Activated B cell treated with CpG ODN at 0.5 μM for 24 hours (primary cell): ENCODE results near the gene SH3BP5. TPM values are rescaled to one million over a fixed set of nuclear protein-coding genes. Genes with fewer than 3 reads are reported as not detected.

Source experiments
- ATAC-seq: fragments of 200-7000 bp; cut with Tn5 transposase; one replicate; pipeline ENCODE4 v1.10.0; 2021; ENCODE audit warnings: low read depth, mild to moderate bottlenecking, moderate library complexity
- CTCF ChIA-PET: fragments of 350-600 bp; sonication (Branson Sonifier 250); formaldehyde crosslinking; loops from one replicate; lab custom pipeline; 2021; ENCODE audit warnings: antibody characterized with exemption; lab: Charles Lee
- POLR2A ChIA-PET: fragments of 350-600 bp; sonication (Branson Sonifier 250); formaldehyde crosslinking; loops from one replicate; lab custom pipeline; 2021; ENCODE audit warnings: antibody characterized with exemption; lab: Charles Lee
- DNase-seq: peaks from one replicate; pipeline ENCODE4 v3.0.0; 2022
- H3K27ac Mint-ChIP-seq: one replicate; pipeline ENCODE4 v1.8.0; 2020; ENCODE audit warnings: mixed read lengths
- H3K27me3 Mint-ChIP-seq: one replicate; pipeline ENCODE4 v1.8.0; 2021; ENCODE audit warnings: mixed read lengths
- H3K36me3 Mint-ChIP-seq: one replicate; pipeline ENCODE4 v1.8.0; 2021; ENCODE audit warnings: low read depth, mixed read lengths
- H3K4me1 Mint-ChIP-seq: one replicate; pipeline ENCODE4 v1.8.0; 2021; ENCODE audit warnings: mixed read lengths
- H3K4me3 Mint-ChIP-seq: one replicate; pipeline ENCODE4 v1.8.0; 2020; ENCODE audit warnings: mild to moderate bottlenecking, mixed read lengths
- H3K9me3 Mint-ChIP-seq: one replicate; pipeline ENCODE4 v1.8.0; 2020; ENCODE audit warnings: mixed read lengths
- CTCF ChIP-seq: fragments of 200-600 bp; IDR thresholded peaks from one replicate; pipeline ENCODE4 v1.8.0; 2022; ENCODE audit warnings: antibody characterized with exemption, mild to moderate bottlenecking
- intact Hi-C: fragments of 100-400 bp; cut with micrococcal nuclease; formaldehyde crosslinking; loops from one replicate; pipeline ENCODE4 v1.15.1; 2024
- total RNA-seq: library from RNA; stranded (reverse); gene quantifications from 2 replicates; pipeline ENCODE4 v1.2.3, GENCODE V29; 2022

The SH3BP5 gene
- total RNA-seq, 1 donor from 2014 or later, result 66.0 TPM

- TF ChIP-seq CTCF, result no peak
- DNase-seq (no peak), ATAC-seq (peak; percentile 33)
- ChIA-PET CTCF (interaction anchor here (0.8 to 1.6 kb wide), 4 partner anchors 12 to 125 kb away, joined by 3 to 5 read pairs (median 4); no protein-coding TSS in a partner anchor), POLR2A (interaction anchor here (0.6 to 2.3 kb wide), 8 partner anchors 9 to 82 kb away, joined by 3 to 11 read pairs (median 4); partner anchors contain the start of gene SH3BP5)
- H3K27me3 Mint-ChIP-seq, result no peaks in the 10 kb centered on the region
- intact Hi-C loops, result no loop called here
- H3K27ac Mint-ChIP-seq, result peak overlapping the region; percentile 42
- peaks cover 96% of the 10 kb centered on the region for H3K4me1 Mint-ChIP-seq
- peaks cover 28% of the 10 kb centered on the region for H3K36me3 Mint-ChIP-seq
- no peaks in the 10 kb centered on the region for H3K9me3 Mint-ChIP-seq
- peak overlapping the region; percentile 44 for H3K4me3 Mint-ChIP-seq
Observed at GRCh38 chr3:15279671-15280402, 52.5 kb downstream of the SH3BP5 start.

- no peaks in the 10 kb centered on the region for H3K27me3 Mint-ChIP-seq
- H3K27ac Mint-ChIP-seq, result peak overlapping the region; percentile 59
- no peak for DNase-seq
- H3K4me1 Mint-ChIP-seq, result peaks cover 96% of the 10 kb centered on the region
- H3K36me3 Mint-ChIP-seq, result peaks cover 31% of the 10 kb centered on the region
- POLR2A ChIA-PET, result interaction anchor here (0.9 to 2.3 kb wide), 5 partner anchors 9 to 82 kb away, joined by 4 to 11 read pairs (median 7); no protein-coding TSS in a partner anchor
- no peaks in the 10 kb centered on the region for H3K9me3 Mint-ChIP-seq
- CTCF ChIA-PET, result interaction anchor here (1.6 kb wide), 2 partner anchors 22 to 126 kb away, joined by 4 to 5 read pairs; no protein-coding TSS in a partner anchor
- ATAC-seq, result no peak
- peak overlapping the region; percentile 28 for H3K4me3 Mint-ChIP-seq
- intact Hi-C loops, result no loop called here
- no peak for TF ChIP-seq CTCF
Observed at GRCh38 chr3:15279205-15279604, 53.2 kb downstream of the SH3BP5 start.

- no peak overlapping the region for H3K27ac Mint-ChIP-seq
- intact Hi-C loops, result no loop called here
- TF ChIP-seq CTCF, result no peak
- CTCF ChIA-PET, result interaction anchor here (1.1 to 1.7 kb wide), 4 partner anchors 10 to 106 kb away, joined by 3 to 10 read pairs (median 4); no protein-coding TSS in a partner anchor
- ATAC-seq (no peak), DNase-seq (no peak)
- H3K27me3 Mint-ChIP-seq, result no peaks in the 10 kb centered on the region
- H3K36me3 Mint-ChIP-seq, result peaks cover 26% of the 10 kb centered on the region
- peaks cover 96% of the 10 kb centered on the region for H3K4me1 Mint-ChIP-seq
- POLR2A ChIA-PET, result interaction anchor here (0.7 to 1.6 kb wide), 2 partner anchors 16 to 40 kb away, joined by 3 to 6 read pairs; no protein-coding TSS in a partner anchor
- H3K4me3 Mint-ChIP-seq, result no peak overlapping the region
- H3K9me3 Mint-ChIP-seq, result no peaks in the 10 kb centered on the region
Observed at GRCh38 chr3:15277861-15278500, 54.4 kb downstream of the SH3BP5 start.

GRCh38 chr3:15276028-15276724 lies 56.2 kb downstream of the SH3BP5 start:
- Mint-ChIP-seq H3K27ac (peak overlapping the region; percentile 73), H3K4me3 (no peak overlapping the region), H3K36me3 (peaks cover 17% of the 10 kb centered on the region), H3K27me3 (no peaks in the 10 kb centered on the region), H3K4me1 (peaks cover 96% of the 10 kb centered on the region), H3K9me3 (no peaks in the 10 kb centered on the region)
- DNase-seq, result no peak
- no peak for TF ChIP-seq CTCF
- ChIA-PET POLR2A (interaction anchor here (0.6 to 2.8 kb wide), 11 partner anchors 9 to 177 kb away, joined by 3 to 20 read pairs (median 3); partner anchors contain the start of genes RBSN and SH3BP5), CTCF (interaction anchor here (0.8 to 1.7 kb wide), 3 partner anchors 8 to 86 kb away, joined by 3 to 10 read pairs (median 3); partner anchors contain the start of gene SH3BP5)
- no peak for ATAC-seq
- intact Hi-C loops, result no loop called here
